Karpas-422 (cell line): ENCODE data around the gene ATP8A2. TPM values are rescaled to one million over a fixed set of nuclear protein-coding genes. Genes with fewer than 3 reads are reported as not detected.

Experiments
- DNase-seq: peaks from one replicate; pipeline ENCODE4 v3.0.0-alpha.2; 2015
- H2AFZ ChIP-seq: fragments of 200-600 bp; sonication (generic); 2 replicates; pipeline ENCODE4 v1.6.1; 2014; ENCODE audit warnings: antibody characterized with exemption, low read length, mixed read lengths
- H3K27ac ChIP-seq: fragments of 200-600 bp; sonication (generic); 2 replicates; pipeline ENCODE4 v1.5.1; 2014; ENCODE audit warnings: mild to moderate bottlenecking, low read length, moderate library complexity
- H3K27me3 ChIP-seq: fragments of 200-600 bp; sonication (generic); 2 replicates; pipeline ENCODE4 v1.6.1; 2014; ENCODE audit warnings: low read length, mixed read lengths
- H3K36me3 ChIP-seq: fragments of 200-600 bp; sonication (generic); 2 replicates; pipeline ENCODE4 v1.6.1; 2014; ENCODE audit warnings: low read length, mixed read lengths; ENCODE audit not compliant: insufficient read depth
- H3K4me1 ChIP-seq: fragments of 200-600 bp; sonication (generic); 2 replicates; pipeline ENCODE4 v1.6.1; 2014; ENCODE audit warnings: mild to moderate bottlenecking, low read length, mixed read lengths
- H3K4me2 ChIP-seq: fragments of 200-600 bp; sonication (generic); 2 replicates; pipeline ENCODE4 v1.6.1; 2014; ENCODE audit warnings: low read length, low read depth, mild to moderate bottlenecking; ENCODE audit not compliant: poor library complexity, severe bottlenecking
- H3K4me3 ChIP-seq: fragments of 200-600 bp; sonication (generic); 2 replicates; pipeline ENCODE4 v1.5.1; 2014; ENCODE audit warnings: mild to moderate bottlenecking, antibody characterized with exemption, low read length, mixed read lengths
- H3K79me2 ChIP-seq: fragments of 200-600 bp; sonication (generic); 2 replicates; pipeline ENCODE4 v1.6.1; 2014; ENCODE audit warnings: mild to moderate bottlenecking, low read length, mixed read lengths
- H3K9ac ChIP-seq: fragments of 200-600 bp; sonication (generic); 2 replicates; pipeline ENCODE4 v1.6.0; 2014; ENCODE audit warnings: low read length
- H3K9me2 ChIP-seq: fragments of 200-600 bp; sonication (generic), shearing (Covaris generic); replicated peaks from 2 replicates; pipeline ENCODE4 v1.6.0; 2014; ENCODE audit warnings: mild to moderate bottlenecking, low read length, moderate library complexity; ENCODE audit not compliant: insufficient read depth
- H3K9me3 ChIP-seq: fragments of 300-700, 200-600 bp; sonication (generic); 2 replicates; pipeline ENCODE4 v1.6.1; 2014; ENCODE audit warnings: low read length, mixed read lengths
- H4K20me1 ChIP-seq: fragments of 200-600 bp; sonication (generic); 2 replicates; pipeline ENCODE4 v1.6.1; 2014; ENCODE audit warnings: mild to moderate bottlenecking, antibody characterized with exemption, low read length, low read depth; ENCODE audit not compliant: insufficient read depth
- total RNA-seq: library from RNA; depleted of rRNA; stranded (reverse); fragments of >200 nt; shearing (Covaris generic); gene quantifications from 2 replicates; pipeline ENCODE4 v1.2.3, GENCODE V29; 2014; ENCODE audit warnings: low replicate concordance

The ATP8A2 gene
- total RNA-seq, 1 experiment from 2014 or later: not detected

DNA sequence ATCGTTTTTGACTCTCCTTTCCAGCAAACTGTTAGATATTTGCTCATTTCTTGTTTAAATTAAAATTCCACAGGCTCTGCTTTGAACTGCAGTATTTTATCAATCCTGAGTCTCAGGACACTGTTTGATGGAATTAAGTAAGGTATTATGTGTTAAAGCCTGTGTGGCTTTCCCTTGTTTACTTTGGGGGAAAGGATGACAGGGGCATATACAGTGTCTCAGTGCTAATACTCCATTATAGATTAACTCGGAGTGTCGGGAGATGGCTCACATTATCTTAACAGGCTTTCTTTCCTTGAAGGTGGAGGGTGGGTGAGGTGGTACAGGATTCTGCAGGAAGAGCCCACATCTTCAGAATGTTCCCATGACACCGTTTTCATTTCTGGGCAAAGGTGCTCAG, 595.4 kb downstream of the ATP8A2 start:
- Histone ChIP-seq H2AFZ (no peak overlapping the region), H3K27me3 (no peaks in the 10 kb centered on the region), H3K79me2 (no peaks in the 10 kb centered on the region), H3K36me3 (no peaks in the 10 kb centered on the region), H3K27ac (no peak overlapping the region), H3K4me2 (no peak overlapping the region), H3K9me3 (no peaks in the 10 kb centered on the region), H3K9ac (no peak overlapping the region), H3K4me3 (no peak overlapping the region), H3K4me1 (no peaks in the 10 kb centered on the region), H3K9me2 (no peaks in the 10 kb centered on the region), H4K20me1 (no peaks in the 10 kb centered on the region)
- no peak for DNase-seq

DNA sequence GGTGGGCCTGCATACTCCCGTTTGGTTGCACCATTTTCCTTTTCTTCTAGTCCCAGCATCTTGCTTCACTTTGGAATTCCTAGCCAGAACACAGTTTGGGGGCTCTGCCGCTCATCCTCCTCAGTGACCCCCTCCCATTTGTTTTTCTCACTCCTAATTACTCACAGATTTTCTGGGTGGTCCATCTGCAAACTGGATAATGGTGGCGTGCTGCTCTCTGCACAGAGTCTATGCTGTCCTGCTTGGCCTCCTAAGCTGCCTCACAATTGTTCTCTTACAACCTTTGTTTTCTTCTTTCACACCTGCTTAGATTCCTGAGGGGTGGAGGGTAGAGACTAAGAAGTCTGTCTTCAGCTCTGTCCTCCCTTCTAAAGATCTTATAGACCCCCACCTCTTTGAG, 599.3 kb downstream of the ATP8A2 start:
- Histone ChIP-seq H3K27me3 (no peaks in the 10 kb centered on the region), H2AFZ (no peak overlapping the region), H3K9me3 (no peaks in the 10 kb centered on the region), H3K9me2 (no peaks in the 10 kb centered on the region), H3K4me3 (no peak overlapping the region), H3K4me2 (no peak overlapping the region), H3K79me2 (no peaks in the 10 kb centered on the region), H3K9ac (no peak overlapping the region), H3K27ac (no peak overlapping the region), H3K4me1 (no peaks in the 10 kb centered on the region), H4K20me1 (no peaks in the 10 kb centered on the region), H3K36me3 (no peaks in the 10 kb centered on the region)
- no peak for DNase-seq

DNA sequence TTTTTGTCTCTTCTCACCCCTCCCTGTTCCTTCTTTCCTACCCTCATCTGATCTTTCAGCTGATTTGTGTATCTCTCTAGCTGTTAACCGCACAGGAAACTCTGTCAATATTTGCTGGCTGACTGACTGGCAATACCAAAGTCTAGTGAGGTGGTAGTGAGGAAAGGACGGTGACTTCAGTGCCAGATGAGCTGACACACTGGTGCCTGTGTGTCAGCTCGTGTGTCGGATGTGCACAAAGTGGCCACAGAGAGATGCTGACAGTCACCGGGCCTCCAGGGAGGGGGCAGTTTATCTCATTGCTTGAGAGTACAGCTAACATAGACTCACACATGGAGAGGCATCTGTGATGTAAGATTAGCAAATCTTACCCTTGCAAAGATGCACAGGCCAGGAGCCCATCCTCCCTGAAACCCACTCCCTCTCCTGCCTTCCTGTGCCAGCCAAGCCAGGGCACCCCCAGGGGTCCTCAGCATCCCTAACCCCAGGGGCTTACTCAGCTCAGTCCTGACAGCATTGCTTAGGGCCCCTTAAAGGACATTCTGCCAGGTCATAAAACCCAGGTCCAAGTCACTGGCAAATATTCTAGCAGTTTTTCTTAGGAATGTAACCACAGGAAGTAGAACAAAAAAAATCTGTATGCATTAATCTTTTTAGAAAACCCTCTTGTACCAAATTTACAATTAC, 599.8 kb downstream of the ATP8A2 start:
- H3K27ac ChIP-seq: no peak overlapping the region
- no peak for DNase-seq

DNA sequence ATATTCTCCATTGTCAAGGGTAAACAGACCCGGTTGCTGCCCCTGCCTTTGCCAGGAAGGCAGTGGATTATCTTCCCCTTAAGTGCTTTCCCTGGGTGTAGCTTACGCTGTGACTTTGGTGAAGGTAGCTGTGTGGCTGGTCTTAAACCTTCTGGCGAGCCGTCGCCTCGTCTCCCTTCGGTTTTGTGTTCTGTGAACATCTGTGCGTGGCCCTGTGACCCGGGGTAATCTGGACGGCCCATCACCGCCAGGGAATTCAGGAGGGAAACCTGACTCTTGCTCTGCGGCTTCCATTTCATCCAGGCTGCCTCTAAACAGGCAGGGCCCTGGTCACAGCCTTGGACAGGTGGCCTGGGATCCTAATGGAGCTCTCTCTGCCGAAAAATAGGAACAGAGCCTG, 601.3 kb downstream of the ATP8A2 start:
- no peaks in the 10 kb centered on the region for H3K79me2 ChIP-seq
- no peaks in the 10 kb centered on the region for H3K36me3 ChIP-seq
- no peaks in the 10 kb centered on the region for H3K4me1 ChIP-seq
- H3K4me3 ChIP-seq: no peak overlapping the region
- H3K27me3 ChIP-seq: no peaks in the 10 kb centered on the region
- H3K9me3 ChIP-seq: no peaks in the 10 kb centered on the region
- H2AFZ ChIP-seq: no peak overlapping the region
- H3K27ac ChIP-seq: no peak overlapping the region
- DNase-seq: no peak
- H3K9me2 ChIP-seq: no peaks in the 10 kb centered on the region
- no peaks in the 10 kb centered on the region for H4K20me1 ChIP-seq
- H3K4me2 ChIP-seq: no peak overlapping the region
- H3K9ac ChIP-seq: no peak overlapping the region

More for the DNA sequence above, 599.8 kb downstream of the ATP8A2 start:
- H4K20me1 ChIP-seq: no peaks in the 10 kb centered on the region
- no peak overlapping the region for H3K4me2 ChIP-seq
- H3K4me3 ChIP-seq: no peak overlapping the region
- no peaks in the 10 kb centered on the region for H3K36me3 ChIP-seq
- no peaks in the 10 kb centered on the region for H3K9me3 ChIP-seq
- H3K79me2 ChIP-seq: no peaks in the 10 kb centered on the region
- H2AFZ ChIP-seq: no peak overlapping the region
- H3K27me3 ChIP-seq: no peaks in the 10 kb centered on the region
- no peaks in the 10 kb centered on the region for H3K4me1 ChIP-seq
- no peaks in the 10 kb centered on the region for H3K9me2 ChIP-seq
- no peak overlapping the region for H3K9ac ChIP-seq

DNA sequence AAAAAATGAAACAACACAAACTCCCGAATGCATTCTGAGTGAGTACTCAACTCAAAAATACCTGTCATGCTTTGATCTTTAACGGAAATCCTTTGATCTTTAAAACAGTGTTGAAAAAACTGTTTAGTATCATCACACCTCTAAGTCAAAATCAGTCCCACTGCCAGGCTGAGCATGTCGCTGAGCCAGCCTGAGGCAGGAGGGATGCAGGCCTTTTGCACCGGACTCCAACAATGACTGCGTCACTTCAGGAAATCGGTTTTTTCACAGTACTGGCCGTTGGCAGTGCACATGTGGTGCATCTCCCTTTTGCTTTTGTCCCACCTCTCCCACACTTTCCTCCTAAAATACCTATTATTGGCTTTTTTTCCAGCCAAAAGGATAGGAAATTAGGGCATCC, 601.8 kb downstream of the ATP8A2 start:
- Histone ChIP-seq H3K4me1 (no peaks in the 10 kb centered on the region), H3K79me2 (no peaks in the 10 kb centered on the region), H3K9ac (no peak overlapping the region), H3K9me2 (no peaks in the 10 kb centered on the region), H4K20me1 (no peaks in the 10 kb centered on the region), H3K4me3 (no peak overlapping the region), H3K9me3 (no peaks in the 10 kb centered on the region), H3K4me2 (no peak overlapping the region), H3K27me3 (no peaks in the 10 kb centered on the region), H2AFZ (no peak overlapping the region), H3K27ac (no peak overlapping the region), H3K36me3 (no peaks in the 10 kb centered on the region)
- DNase-seq: no peak

- no peaks in the 10 kb centered on the region for H3K9me2 ChIP-seq
- H3K27ac ChIP-seq: no peak overlapping the region
- no peak overlapping the region for H3K4me3 ChIP-seq
- no peak for DNase-seq
- H3K9ac ChIP-seq: no peak overlapping the region
- H3K79me2 ChIP-seq: no peaks in the 10 kb centered on the region
- H3K27me3 ChIP-seq: no peaks in the 10 kb centered on the region
- H3K9me3 ChIP-seq: no peaks in the 10 kb centered on the region
- H4K20me1 ChIP-seq: no peaks in the 10 kb centered on the region
- no peak overlapping the region for H2AFZ ChIP-seq
- H3K4me2 ChIP-seq: no peak overlapping the region
- H3K36me3 ChIP-seq: no peaks in the 10 kb centered on the region
- no peaks in the 10 kb centered on the region for H3K4me1 ChIP-seq
Observed at GRCh38 chr13:25977216-25977615, 605.4 kb downstream of the ATP8A2 start.

DNA sequence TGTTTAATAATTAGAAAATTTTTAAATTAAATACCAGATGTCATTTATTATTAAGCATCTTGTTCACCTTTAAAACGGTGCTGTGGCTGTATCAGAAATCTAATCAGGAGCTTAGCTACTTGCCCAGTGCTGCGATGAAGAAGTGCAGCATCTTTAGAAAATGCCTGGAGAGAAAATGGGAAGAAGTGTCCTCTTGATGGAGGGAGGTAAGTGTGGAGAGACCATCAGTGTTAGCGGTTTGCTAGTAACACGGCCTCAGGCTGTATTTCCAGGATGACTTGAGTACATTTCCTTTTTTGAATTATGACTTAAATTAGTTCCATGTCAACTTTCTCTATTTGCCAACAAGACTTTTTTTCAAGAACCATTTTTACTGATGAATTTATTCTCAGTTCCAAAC, 605.9 kb downstream of the ATP8A2 start:
- no peak overlapping the region for H3K4me2 ChIP-seq
- H3K36me3 ChIP-seq: no peaks in the 10 kb centered on the region
- no peak overlapping the region for H3K4me3 ChIP-seq
- H3K27me3 ChIP-seq: no peaks in the 10 kb centered on the region
- H4K20me1 ChIP-seq: no peaks in the 10 kb centered on the region
- no peak overlapping the region for H3K9ac ChIP-seq
- no peaks in the 10 kb centered on the region for H3K79me2 ChIP-seq
- no peaks in the 10 kb centered on the region for H3K9me2 ChIP-seq
- H3K9me3 ChIP-seq: no peaks in the 10 kb centered on the region
- H2AFZ ChIP-seq: no peak overlapping the region
- no peak overlapping the region for H3K27ac ChIP-seq
- DNase-seq: no peak
- H3K4me1 ChIP-seq: no peaks in the 10 kb centered on the region

DNA sequence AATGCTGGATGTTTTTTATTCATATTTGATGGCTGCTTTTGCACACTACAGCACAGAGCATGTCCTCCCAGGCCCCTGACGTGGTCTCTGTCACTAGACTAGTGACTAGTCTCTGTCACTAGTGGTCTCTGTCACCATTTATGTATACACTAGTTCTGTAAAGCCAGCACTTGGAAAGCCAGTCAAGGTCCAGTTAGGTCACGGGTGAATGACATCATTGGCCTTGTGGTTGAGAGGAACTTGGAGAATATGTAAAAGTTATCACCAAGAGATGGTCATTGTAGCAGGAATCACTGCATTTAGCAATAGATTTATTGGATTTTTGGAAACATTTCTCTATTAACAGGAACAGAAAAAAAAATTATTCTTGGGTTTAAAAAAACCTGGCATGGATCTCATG, 607.2 kb downstream of the ATP8A2 start:
- Histone ChIP-seq H3K27ac (no peak overlapping the region), H3K4me1 (no peaks in the 10 kb centered on the region), H3K4me2 (no peak overlapping the region), H3K79me2 (no peaks in the 10 kb centered on the region), H3K9me2 (no peaks in the 10 kb centered on the region), H4K20me1 (no peaks in the 10 kb centered on the region), H3K9ac (no peak overlapping the region), H3K9me3 (no peaks in the 10 kb centered on the region), H2AFZ (no peak overlapping the region), H3K27me3 (no peaks in the 10 kb centered on the region), H3K4me3 (no peak overlapping the region), H3K36me3 (no peaks in the 10 kb centered on the region)
- DNase-seq: no peak
